Measurements from ENCODE around the gene PRSS2.

DNA sequence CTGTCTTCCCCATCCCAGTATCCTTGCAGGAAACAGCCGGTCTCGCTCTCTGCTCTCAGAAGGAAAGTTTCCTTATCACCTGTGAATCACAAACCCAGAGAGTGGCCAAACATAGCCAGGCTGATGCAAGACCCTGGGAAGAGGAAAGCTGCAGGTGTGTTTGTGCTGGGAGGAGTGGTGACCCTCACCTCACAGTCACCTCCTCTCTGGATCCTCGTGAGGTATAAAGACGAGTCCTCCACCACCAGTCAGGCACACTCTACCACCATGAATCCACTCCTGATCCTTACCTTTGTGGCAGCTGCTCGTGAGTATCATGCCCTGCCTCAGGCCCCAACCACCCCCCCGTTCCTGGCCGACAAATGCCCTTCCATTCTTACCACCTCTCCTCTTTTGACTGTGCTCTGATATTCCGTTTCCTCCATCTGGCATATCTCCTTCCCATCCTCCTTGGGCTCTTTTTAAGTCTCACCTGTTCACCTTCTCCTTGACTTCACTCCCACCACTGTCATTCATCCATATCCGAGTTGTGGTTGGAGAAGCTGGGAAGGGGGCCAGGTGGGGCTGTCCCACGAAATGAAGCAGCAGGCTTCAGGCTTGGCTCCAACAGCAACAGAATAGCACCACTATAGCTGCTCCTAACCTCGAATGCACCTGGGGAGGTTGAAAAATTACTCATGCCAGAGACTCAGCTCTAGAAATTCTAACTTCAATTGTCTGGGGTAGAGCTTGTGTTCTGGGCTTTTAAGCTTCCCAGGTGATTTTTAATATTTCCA lies 21.4 kb upstream of the PRSS2 start, which contains the start of gene PRSS1:
- TF ChIP-seq, protein P1, sequence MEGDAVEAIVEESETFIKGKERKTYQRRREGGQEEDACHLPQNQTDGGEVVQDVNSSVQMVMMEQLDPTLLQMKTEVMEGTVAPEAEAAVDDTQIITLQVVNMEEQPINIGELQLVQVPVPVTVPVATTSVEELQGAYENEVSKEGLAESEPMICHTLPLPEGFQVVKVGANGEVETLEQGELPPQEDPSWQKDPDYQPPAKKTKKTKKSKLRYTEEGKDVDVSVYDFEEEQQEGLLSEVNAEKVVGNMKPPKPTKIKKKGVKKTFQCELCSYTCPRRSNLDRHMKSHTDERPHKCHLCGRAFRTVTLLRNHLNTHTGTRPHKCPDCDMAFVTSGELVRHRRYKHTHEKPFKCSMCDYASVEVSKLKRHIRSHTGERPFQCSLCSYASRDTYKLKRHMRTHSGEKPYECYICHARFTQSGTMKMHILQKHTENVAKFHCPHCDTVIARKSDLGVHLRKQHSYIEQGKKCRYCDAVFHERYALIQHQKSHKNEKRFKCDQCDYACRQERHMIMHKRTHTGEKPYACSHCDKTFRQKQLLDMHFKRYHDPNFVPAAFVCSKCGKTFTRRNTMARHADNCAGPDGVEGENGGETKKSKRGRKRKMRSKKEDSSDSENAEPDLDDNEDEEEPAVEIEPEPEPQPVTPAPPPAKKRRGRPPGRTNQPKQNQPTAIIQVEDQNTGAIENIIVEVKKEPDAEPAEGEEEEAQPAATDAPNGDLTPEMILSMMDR (IDR thresholded peaks at IDR 0.05): no peak
- no peak for TF ChIP-seq POLR2A (IDR thresholded peaks at IDR 0.05)

Measured in uterus (tissue), 2 donors.